Measurements from ENCODE around the gene PCDH12. TPM values are rescaled to one million over a fixed set of nuclear protein-coding genes. Genes with fewer than 3 reads are reported as not detected.

PCDH12 gene
- polyA plus RNA-seq, 1 donor from 2014 or later = not detected

DNA sequence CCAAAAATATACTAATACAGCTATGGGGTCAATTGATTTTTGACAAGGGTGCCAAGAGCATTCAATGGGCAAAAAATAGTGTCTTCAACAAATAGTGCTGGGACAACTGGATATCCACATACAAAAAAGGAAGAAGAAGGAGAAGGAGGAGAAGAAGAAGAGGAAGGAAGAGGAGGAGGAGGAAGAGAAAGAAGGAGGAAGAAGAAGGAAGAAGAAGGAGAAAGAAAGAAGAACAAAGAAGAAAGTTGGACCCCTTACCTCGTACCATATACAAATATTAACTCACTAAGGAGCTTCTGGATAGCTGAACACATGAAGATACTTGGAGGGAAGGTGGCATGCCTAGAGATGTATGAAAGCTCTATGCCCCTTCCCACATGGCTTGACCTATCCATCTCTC is 51.5 kb downstream of the PCDH12 start:
- Histone ChIP-seq H3K9me2 (ENCODE audit: insufficient read depth, low read length) (no peaks in the 10 kb centered on the region), H3K36me3 (ENCODE audit: insufficient read depth, low read length) (no peaks in the 10 kb centered on the region), H3K9ac (ENCODE audit: low read length) (no peak overlapping the region), H4K20me1 (ENCODE audit: insufficient read depth) (no peaks in the 10 kb centered on the region), H3K27ac (ENCODE audit: low read length) (no peak overlapping the region), H3K79me2 (replicated peaks; ENCODE audit: insufficient read depth, low read length) (no peaks in the 10 kb centered on the region), H3F3A (ENCODE audit: insufficient read depth, low read length, poor library complexity, severe bottlenecking) (no peaks in the 10 kb centered on the region), H3K4me2 (ENCODE audit: low read length) (no peak overlapping the region), H2AFZ (ENCODE audit: low read depth, low read length) (no peak overlapping the region), H3K9me3 (ENCODE audit: low read length) (no peaks in the 10 kb centered on the region), H3K27me3 (ENCODE audit: insufficient read depth, low read depth, low read length) (no peaks in the 10 kb centered on the region), H3K4me3 (ENCODE audit: low read length) (no peak overlapping the region)
- no peak for TF ChIP-seq TAF1 (IDR thresholded peaks at IDR 0.05; ENCODE audit: low read depth)
- TF ChIP-seq EP300 (conservative IDR thresholded peaks at IDR 0.05; ENCODE audit: poor library complexity, severe bottlenecking) = no peak
- TF ChIP-seq RAD21 (conservative IDR thresholded peaks at IDR 0.05) = no peak
- TF ChIP-seq, protein P1, sequence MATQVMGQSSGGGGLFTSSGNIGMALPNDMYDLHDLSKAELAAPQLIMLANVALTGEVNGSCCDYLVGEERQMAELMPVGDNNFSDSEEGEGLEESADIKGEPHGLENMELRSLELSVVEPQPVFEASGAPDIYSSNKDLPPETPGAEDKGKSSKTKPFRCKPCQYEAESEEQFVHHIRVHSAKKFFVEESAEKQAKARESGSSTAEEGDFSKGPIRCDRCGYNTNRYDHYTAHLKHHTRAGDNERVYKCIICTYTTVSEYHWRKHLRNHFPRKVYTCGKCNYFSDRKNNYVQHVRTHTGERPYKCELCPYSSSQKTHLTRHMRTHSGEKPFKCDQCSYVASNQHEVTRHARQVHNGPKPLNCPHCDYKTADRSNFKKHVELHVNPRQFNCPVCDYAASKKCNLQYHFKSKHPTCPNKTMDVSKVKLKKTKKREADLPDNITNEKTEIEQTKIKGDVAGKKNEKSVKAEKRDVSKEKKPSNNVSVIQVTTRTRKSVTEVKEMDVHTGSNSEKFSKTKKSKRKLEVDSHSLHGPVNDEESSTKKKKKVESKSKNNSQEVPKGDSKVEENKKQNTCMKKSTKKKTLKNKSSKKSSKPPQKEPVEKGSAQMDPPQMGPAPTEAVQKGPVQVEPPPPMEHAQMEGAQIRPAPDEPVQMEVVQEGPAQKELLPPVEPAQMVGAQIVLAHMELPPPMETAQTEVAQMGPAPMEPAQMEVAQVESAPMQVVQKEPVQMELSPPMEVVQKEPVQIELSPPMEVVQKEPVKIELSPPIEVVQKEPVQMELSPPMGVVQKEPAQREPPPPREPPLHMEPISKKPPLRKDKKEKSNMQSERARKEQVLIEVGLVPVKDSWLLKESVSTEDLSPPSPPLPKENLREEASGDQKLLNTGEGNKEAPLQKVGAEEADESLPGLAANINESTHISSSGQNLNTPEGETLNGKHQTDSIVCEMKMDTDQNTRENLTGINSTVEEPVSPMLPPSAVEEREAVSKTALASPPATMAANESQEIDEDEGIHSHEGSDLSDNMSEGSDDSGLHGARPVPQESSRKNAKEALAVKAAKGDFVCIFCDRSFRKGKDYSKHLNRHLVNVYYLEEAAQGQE (IDR thresholded peaks at IDR 0.05; ENCODE audit: borderline replicate concordance) = no peak
- TF ChIP-seq, protein P2, sequence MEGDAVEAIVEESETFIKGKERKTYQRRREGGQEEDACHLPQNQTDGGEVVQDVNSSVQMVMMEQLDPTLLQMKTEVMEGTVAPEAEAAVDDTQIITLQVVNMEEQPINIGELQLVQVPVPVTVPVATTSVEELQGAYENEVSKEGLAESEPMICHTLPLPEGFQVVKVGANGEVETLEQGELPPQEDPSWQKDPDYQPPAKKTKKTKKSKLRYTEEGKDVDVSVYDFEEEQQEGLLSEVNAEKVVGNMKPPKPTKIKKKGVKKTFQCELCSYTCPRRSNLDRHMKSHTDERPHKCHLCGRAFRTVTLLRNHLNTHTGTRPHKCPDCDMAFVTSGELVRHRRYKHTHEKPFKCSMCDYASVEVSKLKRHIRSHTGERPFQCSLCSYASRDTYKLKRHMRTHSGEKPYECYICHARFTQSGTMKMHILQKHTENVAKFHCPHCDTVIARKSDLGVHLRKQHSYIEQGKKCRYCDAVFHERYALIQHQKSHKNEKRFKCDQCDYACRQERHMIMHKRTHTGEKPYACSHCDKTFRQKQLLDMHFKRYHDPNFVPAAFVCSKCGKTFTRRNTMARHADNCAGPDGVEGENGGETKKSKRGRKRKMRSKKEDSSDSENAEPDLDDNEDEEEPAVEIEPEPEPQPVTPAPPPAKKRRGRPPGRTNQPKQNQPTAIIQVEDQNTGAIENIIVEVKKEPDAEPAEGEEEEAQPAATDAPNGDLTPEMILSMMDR (IDR thresholded peaks at IDR 0.05; ENCODE audit: poor library complexity, severe bottlenecking) = no peak
- TF ChIP-seq MXI1 (conservative IDR thresholded peaks at IDR 0.05; ENCODE audit: poor library complexity, severe bottlenecking) = no peak
- TF ChIP-seq POLR2AphosphoS5 (IDR thresholded peaks at IDR 0.05) = no peak
- no peak for TF ChIP-seq SMC3 (conservative IDR thresholded peaks at IDR 0.05; ENCODE audit: poor library complexity)
- no peak for TF ChIP-seq EZH2 (IDR thresholded peaks at IDR 0.05; ENCODE audit: borderline replicate concordance, insufficient read depth, low read length, poor library complexity, severe bottlenecking)

DNA sequence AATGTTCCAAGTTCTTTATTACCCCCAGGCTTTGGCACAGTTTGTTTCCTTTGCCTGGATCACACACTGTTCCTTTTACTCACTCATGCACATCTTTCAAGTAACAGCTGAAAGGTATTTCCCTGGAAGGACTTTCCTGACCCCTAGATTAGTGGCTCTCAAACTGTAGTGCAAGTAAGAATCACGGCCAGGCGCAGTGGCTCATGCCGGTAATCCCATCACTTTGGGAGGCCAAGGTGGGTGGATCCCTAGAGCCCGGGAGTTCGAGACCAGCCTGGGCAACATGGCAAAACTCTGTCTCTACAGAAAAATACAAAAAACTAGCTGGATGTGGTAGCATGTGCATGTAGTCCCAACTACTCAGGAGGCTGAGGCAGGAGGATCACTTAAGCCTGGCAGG is 53.5 kb downstream of the PCDH12 start:
- Histone ChIP-seq H3K27ac (ENCODE audit: low read length) (no peak overlapping the region), H3K9me3 (ENCODE audit: low read length) (no peaks in the 10 kb centered on the region), H3K27me3 (ENCODE audit: insufficient read depth, low read depth, low read length) (no peaks in the 10 kb centered on the region), H3K4me2 (ENCODE audit: low read length) (no peak overlapping the region), H3K4me3 (ENCODE audit: low read length) (no peak overlapping the region), H4K20me1 (ENCODE audit: insufficient read depth) (no peaks in the 10 kb centered on the region), H3F3A (ENCODE audit: insufficient read depth, low read length, poor library complexity, severe bottlenecking) (no peaks in the 10 kb centered on the region), H2AFZ (ENCODE audit: low read depth, low read length) (no peak overlapping the region), H3K9me2 (ENCODE audit: insufficient read depth, low read length) (no peaks in the 10 kb centered on the region), H3K9ac (ENCODE audit: low read length) (no peak overlapping the region), H3K79me2 (replicated peaks; ENCODE audit: insufficient read depth, low read length) (no peaks in the 10 kb centered on the region), H3K36me3 (ENCODE audit: insufficient read depth, low read length) (no peaks in the 10 kb centered on the region)
- TF ChIP-seq POLR2AphosphoS5 (IDR thresholded peaks at IDR 0.05) = no peak
- no peak for TF ChIP-seq MXI1 (conservative IDR thresholded peaks at IDR 0.05; ENCODE audit: poor library complexity, severe bottlenecking)
- TF ChIP-seq, protein P2 (IDR thresholded peaks at IDR 0.05; ENCODE audit: poor library complexity, severe bottlenecking) = no peak
- TF ChIP-seq SMC3 (conservative IDR thresholded peaks at IDR 0.05; ENCODE audit: poor library complexity) = no peak
- TF ChIP-seq, protein P1 (IDR thresholded peaks at IDR 0.05; ENCODE audit: borderline replicate concordance) = no peak
- no peak for TF ChIP-seq RAD21 (conservative IDR thresholded peaks at IDR 0.05)
- TF ChIP-seq TAF1 (IDR thresholded peaks at IDR 0.05; ENCODE audit: low read depth) = no peak
- TF ChIP-seq EP300 (conservative IDR thresholded peaks at IDR 0.05; ENCODE audit: poor library complexity, severe bottlenecking) = no peak
- no peak for TF ChIP-seq EZH2 (IDR thresholded peaks at IDR 0.05; ENCODE audit: borderline replicate concordance, insufficient read depth, low read length, poor library complexity, severe bottlenecking)

Data from neural cell (in vitro differentiated cells).